ENCODE results near the gene TFEB.

- no peak for TF ChIP-seq POU2F2 (IDR thresholded peaks at IDR 0.05; ENCODE audit: low read depth, low read length)
- no peak for TF ChIP-seq POLR2AphosphoS5 (IDR thresholded peaks at IDR 0.05; ENCODE audit: low read depth, low read length)
- no peak for TF ChIP-seq SPI1 (IDR thresholded peaks at IDR 0.05; ENCODE audit: low read depth, low read length)
These were observed 8.2 kb upstream of the TFEB start for GRCh38 chr6:41743406-41744235.
